GM23248 (cell line): ENCODE results near the gene SELENOF.

ENCODE experiments used
- EZH2 ChIP-seq: fragments of 200-600 bp; sonication (generic); IDR thresholded peaks from 2 replicates; pipeline ENCODE4 v1.6.1; 2018; ENCODE audit warnings: antibody characterized with exemption, mild to moderate bottlenecking; ENCODE audit not compliant: insufficient read depth, poor library complexity, severe bottlenecking
- EZH2phosphoT487 ChIP-seq: fragments of 200-600 bp; sonication (generic); IDR thresholded peaks from 2 replicates; pipeline ENCODE4 v1.6.1; 2018; ENCODE audit warnings: antibody characterized with exemption, moderate library complexity, mild to moderate bottlenecking, low read depth; ENCODE audit not compliant: insufficient read depth

DNA sequence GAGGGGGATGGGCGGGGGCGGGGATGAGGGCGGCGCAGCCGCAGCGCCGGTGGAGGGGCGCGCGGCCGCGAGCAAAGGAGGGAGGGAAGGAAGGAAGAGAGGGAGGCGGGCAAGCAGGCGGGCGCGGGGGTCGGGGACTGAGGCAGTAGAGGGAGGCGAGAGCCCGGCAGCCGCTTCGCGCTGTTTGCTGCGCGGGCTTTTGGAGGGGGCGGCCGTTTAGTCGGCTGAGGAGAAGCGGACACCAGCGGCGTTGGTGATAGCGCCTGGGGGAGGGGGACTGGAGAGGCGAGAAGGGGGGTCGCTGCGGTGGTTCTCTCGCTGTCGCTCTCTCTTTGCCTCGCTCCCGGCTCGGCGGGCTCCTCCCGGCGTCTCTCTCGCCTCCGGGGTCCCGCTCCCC lies 673 bp upstream of the SELENOF start, which contains the start of gene HS2ST1:
- no peak for TF ChIP-seq EZH2
- TF ChIP-seq EZH2phosphoT487 = no peak
